GM23338 (cell line): ENCODE results near the gene SLC44A1.

Experiments
- CTCF ChIP-seq, 2 experiments: fragments of 200-600 bp in 1 of 2; sonication (generic) in 1 of 2; conservative IDR thresholded peaks; 2 replicates each; pipeline versions ENCODE4 v1.5.1 to v1.6.1; 2016 to 2017; ENCODE audit warnings: antibody characterized with exemption in 2 of 2, low read depth in 2 of 2, mild to moderate bottlenecking in 2 of 2, moderate library complexity in 1 of 2
- EZH2 ChIP-seq: fragments of 200-600 bp; sonication (generic); IDR thresholded peaks from one replicate; pipeline ENCODE4 v1.8.0; 2017; ENCODE audit warnings: antibody characterized with exemption, mild to moderate bottlenecking, low read depth; ENCODE audit not compliant: unreplicated experiment
- ZNF114 ChIP-seq: fragments of 250-450 bp; sonication (Bioruptor Pico); IDR thresholded peaks from 2 replicates; pipeline ENCODE4 v1.5.0; 2020; ENCODE audit warnings: mild to moderate bottlenecking, moderate library complexity

- TF ChIP-seq ZNF114 (CRISPR knock-in tag) (no peak), EZH2 (no peak), CTCF (conservative IDR thresholded peaks at IDR 0.05; ENCODE audit: low read depth in 2 of 2) (no peak)
Measured at GRCh38 chr9:105459336-105459735, 214.9 kb downstream of the SLC44A1 start.
